Loucy (cell line): ENCODE results near the gene TACC2.

Experiments used
- EZH2phosphoT487 ChIP-seq: fragments of 200-600 bp; IDR thresholded peaks from 2 replicates; pipeline ENCODE4 v1.6.1; 2018; ENCODE audit warnings: antibody characterized with exemption, mild to moderate bottlenecking, moderate library complexity, borderline replicate concordance
- TF ChIP-seq, protein P1 (sequence below): fragments of 200-600 bp; sonication (generic); conservative IDR thresholded peaks from 2 replicates; pipeline ENCODE4 v1.5.1; 2014; ENCODE audit warnings: mild to moderate bottlenecking, antibody characterized with exemption, low read length

DNA sequence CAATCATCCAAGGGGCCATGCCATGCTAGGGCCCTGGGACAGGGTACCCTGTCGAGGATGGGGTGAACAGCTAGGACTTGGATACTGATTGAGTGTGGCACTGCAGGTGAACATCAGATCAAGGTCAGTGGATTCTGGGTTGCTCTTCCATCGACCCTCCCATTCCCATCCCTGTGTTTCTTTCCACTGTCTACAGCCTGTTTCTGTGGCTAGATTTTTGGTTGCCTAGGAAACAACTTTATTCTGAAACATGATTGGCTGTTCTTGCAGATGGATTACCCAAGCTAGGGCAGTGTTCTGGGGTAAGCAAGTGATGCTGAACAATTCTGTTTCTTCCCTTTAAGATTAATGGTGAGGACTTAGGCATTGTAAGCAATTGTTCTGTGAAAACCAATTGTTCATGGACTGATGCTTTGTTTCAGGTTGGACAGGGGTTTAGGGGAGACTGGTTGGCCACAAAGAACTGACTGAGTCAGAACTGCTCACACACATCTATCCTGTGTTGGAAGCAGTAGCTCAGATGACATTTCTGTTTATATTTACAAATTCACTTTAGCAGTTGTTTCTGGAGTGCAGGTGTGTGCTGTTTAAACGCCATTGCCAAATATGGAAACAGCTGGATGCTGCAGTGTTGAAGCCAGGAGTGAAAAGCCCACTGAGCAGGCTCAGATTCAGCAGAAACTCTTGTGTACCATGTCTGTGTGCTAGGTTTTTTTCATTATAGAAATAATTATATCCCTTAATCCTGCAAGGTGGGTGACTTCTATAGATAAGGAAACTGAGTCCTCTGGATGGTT is 179.8 kb downstream of the TACC2 start:
- TF ChIP-seq, protein P1, sequence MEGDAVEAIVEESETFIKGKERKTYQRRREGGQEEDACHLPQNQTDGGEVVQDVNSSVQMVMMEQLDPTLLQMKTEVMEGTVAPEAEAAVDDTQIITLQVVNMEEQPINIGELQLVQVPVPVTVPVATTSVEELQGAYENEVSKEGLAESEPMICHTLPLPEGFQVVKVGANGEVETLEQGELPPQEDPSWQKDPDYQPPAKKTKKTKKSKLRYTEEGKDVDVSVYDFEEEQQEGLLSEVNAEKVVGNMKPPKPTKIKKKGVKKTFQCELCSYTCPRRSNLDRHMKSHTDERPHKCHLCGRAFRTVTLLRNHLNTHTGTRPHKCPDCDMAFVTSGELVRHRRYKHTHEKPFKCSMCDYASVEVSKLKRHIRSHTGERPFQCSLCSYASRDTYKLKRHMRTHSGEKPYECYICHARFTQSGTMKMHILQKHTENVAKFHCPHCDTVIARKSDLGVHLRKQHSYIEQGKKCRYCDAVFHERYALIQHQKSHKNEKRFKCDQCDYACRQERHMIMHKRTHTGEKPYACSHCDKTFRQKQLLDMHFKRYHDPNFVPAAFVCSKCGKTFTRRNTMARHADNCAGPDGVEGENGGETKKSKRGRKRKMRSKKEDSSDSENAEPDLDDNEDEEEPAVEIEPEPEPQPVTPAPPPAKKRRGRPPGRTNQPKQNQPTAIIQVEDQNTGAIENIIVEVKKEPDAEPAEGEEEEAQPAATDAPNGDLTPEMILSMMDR, result no peak
- TF ChIP-seq EZH2phosphoT487, result no peak
